Loucy (cell line): Measurements from ENCODE around the gene DBET.
"Not testable (repeated sequence)": the region's sequence is repeated elsewhere in the genome, so short reads cannot be mapped to it uniquely, and the experiment has no call there.

ENCODE experiments used
- EZH2phosphoT487 ChIP-seq: fragments of 200-600 bp; IDR thresholded peaks from 2 replicates; pipeline ENCODE4 v1.6.1; 2018; ENCODE audit warnings: antibody characterized with exemption, mild to moderate bottlenecking, moderate library complexity, borderline replicate concordance
- TF ChIP-seq, protein P1 (sequence below): fragments of 200-600 bp; sonication (generic); conservative IDR thresholded peaks from 2 replicates; pipeline ENCODE4 v1.5.1; 2014; ENCODE audit warnings: mild to moderate bottlenecking, antibody characterized with exemption, low read length

DNA sequence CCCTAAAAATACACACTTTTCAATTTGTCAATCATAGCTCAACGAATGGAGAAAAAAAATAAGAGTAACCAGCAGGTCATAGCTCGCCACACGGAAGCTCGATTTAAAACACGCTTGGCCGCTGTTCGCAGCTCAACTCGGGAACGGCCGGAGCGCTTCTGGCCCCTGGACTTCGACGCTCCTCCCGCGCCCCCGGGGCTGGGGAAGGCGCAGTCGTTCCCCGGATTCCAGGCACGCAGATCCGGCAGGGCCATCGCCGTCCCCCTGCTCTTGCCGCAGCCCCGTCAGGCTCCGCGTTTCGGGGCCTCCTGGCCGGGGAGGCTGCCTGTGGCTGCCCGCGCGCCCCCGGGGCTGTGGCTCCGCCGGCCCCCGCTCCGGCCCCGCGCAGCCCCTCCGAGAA, 23.4 kb upstream of the DBET start:
- TF ChIP-seq, protein P1, sequence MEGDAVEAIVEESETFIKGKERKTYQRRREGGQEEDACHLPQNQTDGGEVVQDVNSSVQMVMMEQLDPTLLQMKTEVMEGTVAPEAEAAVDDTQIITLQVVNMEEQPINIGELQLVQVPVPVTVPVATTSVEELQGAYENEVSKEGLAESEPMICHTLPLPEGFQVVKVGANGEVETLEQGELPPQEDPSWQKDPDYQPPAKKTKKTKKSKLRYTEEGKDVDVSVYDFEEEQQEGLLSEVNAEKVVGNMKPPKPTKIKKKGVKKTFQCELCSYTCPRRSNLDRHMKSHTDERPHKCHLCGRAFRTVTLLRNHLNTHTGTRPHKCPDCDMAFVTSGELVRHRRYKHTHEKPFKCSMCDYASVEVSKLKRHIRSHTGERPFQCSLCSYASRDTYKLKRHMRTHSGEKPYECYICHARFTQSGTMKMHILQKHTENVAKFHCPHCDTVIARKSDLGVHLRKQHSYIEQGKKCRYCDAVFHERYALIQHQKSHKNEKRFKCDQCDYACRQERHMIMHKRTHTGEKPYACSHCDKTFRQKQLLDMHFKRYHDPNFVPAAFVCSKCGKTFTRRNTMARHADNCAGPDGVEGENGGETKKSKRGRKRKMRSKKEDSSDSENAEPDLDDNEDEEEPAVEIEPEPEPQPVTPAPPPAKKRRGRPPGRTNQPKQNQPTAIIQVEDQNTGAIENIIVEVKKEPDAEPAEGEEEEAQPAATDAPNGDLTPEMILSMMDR: not testable (repeated sequence)
- TF ChIP-seq EZH2phosphoT487: not testable (repeated sequence)
